ENCODE results near the gene PSAPL1.

PSAPL1 gene

DNA sequence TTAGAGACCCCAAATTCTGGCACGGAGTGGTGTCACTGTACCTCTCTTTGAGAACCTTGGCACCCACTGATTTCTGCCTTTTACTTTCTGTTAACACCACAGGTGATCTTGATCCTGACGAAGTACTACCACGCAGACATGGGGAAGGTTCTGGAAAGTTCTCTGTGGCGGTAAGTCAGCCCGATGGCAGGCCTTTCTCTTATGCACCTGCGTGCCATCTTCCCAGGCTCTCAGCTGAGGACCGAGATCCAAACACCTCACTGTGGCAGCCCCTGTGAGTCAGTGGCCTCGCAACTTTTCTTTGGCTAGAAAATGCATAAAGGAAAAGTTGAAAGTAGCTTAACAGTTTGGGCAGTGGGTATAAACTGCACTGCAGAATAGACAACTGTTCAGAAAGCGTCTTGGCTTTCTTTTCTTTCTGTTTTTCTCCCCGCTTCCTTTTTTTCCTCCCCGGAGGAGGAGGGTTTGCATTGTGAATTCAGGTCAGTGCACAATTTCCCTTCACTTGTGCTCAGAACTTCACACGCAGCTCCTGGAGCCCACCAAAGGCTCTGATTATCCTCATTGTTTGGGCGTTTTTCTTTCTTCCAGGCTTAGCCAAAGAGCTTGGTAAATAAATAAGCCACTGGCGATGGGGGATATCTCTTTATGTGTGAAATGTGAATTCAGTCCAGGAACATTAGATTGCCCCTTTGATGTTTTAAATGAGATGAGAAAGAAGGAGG lies 38.4 kb downstream of the PSAPL1 start:
- no peak for DNase-seq (ENCODE audit: low read depth)

DNA sequence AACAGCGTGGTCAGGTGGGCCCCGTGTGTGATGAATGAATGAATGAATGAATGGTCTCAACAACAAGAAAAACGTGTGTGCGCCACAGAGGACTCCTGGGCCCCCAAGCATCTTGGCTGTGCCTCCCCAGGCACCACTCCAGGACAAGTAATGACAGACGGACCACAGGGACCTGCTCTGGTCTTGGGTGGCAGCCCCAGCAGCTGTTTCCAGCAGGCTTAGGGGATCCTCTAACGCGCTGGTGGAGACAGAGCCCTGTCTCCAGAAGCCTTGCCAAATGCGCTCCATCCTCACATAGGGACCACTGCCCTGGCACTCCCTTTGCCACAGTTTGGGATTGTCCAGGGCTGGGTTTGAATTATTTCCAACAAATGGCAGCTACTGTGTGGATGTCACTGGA lies 39.1 kb downstream of the PSAPL1 start:
- DNase-seq (ENCODE audit: low read depth), result no peak

DNA sequence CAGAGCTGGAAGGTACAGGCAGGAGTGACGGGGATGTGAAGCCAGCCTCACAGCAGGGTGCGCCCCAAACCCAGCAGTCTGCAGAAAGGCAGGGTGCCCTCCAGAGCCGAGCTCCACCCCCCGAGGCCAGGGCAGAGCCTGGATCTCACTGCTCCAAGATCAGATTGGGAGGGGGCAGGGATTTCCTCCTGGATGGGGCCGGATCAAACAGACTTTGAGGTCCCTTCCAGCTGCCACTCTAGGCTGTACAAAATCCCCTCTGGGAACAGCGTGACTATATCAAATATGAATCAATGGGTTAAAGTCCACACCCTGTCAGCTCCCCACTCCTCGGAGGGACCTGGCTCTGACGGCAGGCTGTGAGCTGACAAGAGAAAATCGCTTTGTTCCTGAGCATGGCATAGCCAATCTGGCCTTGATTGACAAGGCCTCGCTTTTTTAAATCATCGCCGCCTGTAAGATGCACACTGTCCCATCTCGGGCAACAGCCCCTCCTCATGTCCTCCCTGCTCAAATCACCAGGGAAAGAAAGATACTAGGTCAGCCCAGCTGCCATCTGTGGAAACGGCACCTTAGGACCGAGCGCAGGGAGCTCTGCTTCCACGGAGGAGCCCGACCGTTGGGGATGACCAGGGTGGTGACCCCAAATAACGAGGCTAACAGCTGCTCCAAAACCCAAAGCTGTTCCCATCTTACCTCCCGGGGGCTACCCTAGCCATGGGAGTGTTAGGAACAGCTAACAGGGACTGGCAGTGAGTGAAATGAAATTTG lies 39.9 kb downstream of the PSAPL1 start:
- DNase-seq (ENCODE audit: low read depth), result no peak

DNA sequence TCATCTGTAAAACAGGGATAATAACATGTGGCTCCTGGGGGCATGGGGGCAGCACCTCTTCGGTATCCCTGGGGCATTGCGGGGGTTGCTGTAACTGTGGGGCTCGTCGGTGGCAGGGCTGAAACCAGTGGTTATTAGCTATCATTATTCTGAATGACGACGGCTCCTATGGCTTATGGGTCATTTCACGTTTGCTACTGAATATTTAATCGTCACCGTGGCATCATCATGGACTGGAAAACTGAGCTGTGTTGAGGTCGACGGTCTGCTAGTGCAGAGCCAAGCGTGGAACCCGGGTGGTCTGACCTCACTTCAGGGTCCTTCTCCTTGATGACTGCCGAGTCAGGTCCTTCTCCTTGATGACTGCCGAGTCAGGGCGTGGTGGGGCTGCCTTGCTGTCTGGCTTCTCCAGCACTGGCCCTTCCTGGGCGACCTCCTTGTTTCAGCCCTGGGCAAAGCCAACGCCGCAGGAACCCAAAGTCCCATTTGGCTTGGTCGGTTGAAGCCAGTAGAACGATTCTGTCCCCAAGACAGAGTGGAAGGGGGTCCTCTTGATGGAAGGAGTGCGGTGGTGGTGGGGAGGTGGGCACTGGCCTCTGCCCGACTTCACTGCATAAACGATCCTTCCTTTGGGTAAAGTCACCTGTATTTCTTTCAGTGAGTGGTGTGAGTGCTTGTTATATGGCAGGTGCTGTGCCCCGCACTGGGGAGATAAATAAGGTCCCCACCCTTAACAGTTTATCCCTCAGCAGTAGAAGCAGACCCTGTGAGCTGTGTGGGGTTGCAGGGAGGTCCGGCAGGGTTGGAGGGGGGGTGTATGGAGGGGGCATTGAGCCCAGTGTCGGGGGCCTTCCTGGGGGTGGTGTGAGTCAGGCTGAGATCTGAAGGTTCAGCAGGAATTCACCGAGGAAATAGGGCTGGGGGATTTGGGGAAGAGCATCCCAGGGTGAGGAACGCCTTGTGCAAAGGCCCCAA lies 40.8 kb downstream of the PSAPL1 start:
- DNase-seq (ENCODE audit: low read depth), result no peak

DNA sequence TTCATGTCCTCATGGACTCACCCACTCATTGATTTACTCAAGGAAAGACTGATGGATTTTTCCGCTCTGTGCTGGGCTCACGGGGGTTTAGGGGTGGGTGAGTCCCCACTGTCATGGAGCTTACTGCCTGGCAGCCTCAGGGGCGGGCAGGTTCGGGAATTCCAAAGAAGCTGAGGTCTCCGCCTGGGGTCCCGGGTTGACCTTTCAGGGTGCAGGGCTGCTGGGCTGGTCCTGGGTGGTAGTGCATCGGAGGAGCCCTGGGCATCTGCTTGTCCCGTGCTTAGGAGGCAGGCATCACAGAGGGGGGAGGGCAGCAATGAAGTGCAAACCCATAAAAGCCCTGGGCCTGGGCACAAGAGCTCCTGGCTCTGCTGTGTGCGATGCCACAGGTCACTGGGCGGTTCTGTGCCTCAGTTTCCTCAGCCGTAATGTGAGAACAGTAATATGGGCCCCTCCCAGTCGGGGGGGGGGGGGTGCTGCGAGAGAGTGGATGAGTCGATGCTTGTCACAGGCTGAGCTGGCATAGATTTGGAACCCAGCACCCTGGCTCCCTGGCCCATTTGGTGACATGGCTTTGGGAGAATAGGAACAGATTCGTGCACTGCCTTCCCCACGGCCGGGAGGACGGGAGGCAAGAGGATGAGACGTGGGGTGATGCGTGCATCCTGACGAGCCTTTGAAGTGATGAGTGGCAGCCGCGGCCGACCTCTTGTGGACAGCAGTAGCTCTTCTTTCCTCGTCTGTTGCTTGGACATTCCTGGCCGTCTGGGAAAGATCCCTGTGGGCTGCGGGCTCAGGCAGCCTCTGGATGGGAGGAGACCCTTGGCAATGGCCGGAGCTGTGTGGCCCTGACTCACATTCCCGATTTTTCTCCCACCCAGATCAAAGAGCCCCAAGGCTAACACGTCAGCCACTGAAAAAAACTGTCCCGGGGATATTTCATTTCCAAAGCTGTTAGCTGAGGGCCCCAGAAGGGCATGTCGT lies 42.0 kb downstream of the PSAPL1 start:
- DNase-seq (ENCODE audit: low read depth), result peak; percentile 41

DNA sequence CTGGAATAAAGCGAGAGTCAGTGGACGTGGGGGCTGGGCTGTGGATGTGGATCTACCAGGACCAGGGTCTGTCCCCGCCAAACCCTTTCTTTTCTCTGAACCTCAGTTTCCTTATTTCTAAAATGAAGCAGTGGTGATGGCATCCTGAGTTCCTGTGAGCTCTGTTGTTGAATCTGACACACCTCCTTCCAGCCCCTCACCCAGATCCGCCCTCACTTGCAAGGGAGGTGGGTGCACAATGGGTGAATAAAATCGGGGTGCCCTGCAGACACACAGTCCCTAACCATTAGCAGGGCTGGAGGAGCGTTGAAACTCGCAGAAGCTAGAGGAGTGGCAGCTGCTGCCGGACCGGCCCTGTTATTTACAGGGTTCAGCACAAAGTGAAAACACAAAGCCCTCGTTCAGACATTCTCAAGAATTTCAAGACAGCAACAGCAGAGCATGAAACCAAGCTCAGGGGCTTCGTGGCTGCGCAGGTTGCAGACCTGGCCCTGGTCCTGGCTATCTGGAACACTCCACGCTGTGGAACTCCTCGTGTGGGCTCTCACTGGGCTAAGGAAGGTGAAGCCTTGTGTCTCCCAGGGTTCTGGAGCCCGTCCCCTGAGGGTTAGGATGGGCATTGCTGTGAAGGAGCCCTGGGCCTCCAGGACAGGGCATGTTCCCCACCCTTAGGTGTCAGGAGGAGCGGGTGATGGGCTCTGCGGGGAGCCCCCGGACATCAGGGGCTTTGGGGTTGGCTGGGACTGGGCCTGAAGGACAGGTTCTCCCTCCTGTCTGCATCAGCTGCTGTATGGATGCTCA lies 42.9 kb downstream of the PSAPL1 start:
- no peak for DNase-seq (ENCODE audit: low read depth)

DNA sequence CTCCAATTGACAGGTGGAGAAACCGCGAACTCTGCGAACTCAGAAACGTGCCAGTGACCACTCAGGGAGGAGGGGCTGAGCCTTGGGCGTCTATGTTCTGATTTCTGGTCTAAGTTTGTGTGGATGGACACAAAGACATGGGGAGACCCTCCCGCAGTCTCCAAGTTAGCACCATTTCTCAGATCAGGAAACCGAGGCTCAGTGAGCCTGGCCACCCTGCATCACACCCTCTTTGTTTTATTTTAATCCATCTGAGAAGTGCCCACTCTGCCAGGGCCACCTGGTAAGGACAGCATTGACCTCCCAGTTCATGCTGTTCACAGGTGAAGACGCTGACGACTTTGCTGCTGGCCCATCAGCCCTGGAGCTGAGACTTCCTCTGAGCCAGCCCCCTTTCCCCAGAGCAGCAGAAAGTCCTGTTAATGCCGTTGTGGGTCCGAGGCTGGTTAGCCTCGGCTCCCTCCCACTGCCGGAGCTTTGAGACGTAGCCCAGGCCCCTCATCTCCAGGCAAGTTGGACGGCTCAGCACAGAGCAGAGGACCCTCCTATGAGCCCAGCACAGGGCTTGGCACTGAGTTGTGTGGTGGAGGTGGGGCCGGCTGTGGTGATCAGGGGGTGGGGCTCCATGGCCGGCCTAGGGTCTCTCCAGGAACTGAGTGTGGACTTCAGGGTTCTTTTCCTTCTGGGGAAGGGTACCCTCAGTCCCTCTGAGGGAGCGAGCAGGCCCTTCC lies 43.7 kb downstream of the PSAPL1 start:
- DNase-seq (ENCODE audit: low read depth), result no peak

DNA sequence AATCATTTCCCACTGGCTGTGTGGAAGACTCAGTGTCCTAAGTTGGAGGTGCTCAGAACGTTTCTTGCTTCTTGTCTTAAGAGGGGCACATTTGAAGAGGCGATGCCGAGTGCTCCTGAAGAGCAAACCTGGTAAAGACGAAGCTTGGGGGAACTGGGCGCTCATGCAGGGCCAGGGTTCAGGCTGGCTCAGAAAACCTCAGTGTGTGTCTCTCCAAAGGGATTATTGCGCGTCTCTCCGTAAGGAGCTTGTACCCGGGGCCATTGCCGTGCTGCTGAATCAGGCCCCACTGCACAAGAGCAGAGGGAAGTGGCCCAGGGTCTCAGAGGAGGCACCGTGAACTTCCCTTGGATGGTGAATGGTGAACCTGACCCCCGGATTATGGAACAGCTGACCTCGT lies 44.4 kb downstream of the PSAPL1 start:
- DNase-seq (ENCODE audit: low read depth), result no peak

DNA sequence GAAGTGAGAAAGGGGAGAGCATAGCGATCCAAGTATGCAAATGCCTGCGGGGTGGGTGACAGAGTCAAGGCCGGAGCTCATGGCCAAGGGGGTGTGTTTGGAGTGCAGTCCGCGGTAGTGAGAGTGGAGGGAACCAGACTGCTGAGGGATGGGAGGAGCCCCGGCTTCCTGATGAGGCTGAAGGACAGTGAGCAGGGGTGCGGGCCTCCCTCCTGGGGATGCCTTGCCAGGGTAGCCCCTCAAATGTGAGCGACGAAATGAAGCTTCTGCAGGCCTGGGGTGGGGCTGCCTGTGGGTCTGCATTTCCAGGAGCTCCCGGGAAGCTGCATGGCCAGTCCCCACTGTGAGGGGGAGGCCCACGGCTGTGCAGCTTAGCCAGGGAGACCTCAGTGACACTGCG lies 45.0 kb downstream of the PSAPL1 start:
- no peak for DNase-seq (ENCODE audit: low read depth)

DNA sequence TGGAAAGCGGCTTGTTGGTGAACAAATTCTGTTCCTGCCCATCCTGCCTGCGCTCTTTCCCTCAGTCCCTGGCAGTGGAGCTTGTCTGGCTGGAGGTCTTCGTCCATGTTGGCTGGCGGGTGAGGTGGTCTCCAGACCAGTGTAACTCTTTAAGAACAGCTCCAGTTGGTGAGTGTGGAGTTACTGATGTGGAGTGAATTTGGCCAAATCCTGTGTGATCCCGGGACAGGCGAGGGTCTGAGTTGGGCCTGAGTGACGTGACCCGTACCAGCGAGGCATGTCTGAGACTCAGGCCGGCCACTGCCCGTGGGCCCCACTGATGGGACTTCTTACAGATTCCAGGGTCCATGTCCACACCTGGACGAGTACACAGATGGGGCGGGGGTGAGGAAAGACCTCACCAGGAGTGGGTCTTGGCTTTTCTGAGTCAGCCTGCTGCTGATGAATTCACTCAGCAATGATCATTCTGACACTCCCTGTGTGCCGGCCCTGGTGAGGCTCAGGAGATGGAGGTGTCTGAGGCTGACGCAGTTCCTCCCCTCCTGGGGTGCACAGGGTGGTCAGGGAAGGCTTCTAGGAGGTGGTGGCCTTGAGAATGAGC lies 45.5 kb downstream of the PSAPL1 start:
- DNase-seq (ENCODE audit: low read depth), result no peak

DNA sequence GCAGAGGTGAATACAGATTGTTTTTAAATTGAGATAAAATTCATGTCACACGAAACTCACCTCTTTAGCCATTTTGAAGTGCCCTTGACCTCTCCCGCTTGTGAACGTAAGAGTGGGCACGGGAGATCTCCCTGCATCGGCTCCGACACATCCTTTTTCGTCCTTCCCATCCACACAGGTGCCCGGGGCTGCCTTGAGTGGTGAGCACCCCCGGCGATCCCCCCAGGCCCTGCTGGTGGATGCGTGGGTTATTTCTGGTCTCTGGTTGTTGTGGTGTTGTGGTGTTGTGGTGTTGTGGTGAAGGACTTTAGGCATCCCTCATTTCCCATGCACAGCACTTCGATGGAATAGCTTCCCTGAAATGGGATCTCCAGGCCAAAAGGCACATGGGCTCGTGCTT lies 46.1 kb downstream of the PSAPL1 start:
- DNase-seq (ENCODE audit: low read depth), result no peak

DNA sequence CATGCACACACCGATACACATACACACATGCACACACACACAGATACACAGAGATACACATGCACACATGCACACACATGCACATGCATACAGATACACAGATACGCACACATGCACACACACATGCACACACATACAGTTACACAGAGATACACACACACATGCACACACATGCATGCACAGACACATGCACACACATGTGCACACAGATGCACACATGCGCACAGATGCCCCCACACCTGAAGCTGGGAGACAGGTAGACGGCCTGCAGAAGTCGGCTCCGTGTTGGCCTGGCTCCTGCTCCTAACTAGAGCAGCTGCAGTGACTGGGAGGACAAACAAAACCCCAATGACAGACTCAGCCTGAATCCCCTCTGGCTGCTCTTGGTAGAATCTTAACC lies 46.8 kb downstream of the PSAPL1 start:
- DNase-seq (ENCODE audit: low read depth), result no peak

DNA sequence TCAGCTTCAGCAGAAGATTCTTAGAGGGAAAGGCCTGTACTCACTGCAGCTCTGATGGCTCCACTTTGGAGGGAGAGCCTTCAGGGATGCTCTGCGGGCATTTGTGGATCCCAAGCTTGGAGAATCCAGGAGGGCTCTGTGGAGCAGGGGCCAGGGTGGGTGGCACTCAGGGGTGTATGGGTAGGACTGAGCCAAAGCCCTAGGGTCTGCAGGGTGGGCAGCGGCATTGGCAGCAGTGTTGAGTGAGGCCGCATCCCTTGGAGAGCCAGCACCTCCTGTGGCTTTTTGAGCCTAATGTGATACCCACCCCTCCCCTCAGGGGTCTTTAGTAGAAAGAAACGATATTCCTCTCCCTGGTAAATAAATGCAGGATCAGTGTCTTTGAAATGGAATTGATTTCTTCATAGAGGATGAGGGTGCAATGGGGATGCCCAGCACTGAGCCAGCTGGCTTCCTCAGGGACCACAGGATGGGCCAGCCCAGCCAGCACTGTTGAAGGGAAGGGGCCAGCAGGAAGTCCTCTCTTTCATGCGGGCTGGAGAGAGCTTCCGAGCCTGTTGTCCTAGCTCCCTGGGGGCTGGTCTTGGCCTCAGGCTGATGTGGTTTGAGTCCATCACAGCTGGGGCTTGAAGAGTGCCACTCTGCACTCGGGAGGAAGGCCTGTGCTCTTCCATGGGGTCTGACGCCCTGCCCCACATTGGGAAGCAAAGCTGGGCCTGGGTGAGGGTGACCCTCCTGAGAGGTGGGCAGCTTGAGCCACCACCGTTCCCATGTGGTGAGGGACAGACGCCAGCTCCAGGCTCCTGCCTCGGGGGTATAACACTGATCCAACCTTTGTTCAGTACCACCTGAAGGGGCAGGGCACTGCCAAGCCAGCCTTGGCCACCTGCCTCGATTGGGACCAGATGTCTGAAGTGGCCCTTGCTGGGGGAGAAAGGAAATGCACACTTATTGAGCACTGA lies 49.5 kb downstream of the PSAPL1 start:
- no peak for DNase-seq (ENCODE audit: low read depth)

DNA sequence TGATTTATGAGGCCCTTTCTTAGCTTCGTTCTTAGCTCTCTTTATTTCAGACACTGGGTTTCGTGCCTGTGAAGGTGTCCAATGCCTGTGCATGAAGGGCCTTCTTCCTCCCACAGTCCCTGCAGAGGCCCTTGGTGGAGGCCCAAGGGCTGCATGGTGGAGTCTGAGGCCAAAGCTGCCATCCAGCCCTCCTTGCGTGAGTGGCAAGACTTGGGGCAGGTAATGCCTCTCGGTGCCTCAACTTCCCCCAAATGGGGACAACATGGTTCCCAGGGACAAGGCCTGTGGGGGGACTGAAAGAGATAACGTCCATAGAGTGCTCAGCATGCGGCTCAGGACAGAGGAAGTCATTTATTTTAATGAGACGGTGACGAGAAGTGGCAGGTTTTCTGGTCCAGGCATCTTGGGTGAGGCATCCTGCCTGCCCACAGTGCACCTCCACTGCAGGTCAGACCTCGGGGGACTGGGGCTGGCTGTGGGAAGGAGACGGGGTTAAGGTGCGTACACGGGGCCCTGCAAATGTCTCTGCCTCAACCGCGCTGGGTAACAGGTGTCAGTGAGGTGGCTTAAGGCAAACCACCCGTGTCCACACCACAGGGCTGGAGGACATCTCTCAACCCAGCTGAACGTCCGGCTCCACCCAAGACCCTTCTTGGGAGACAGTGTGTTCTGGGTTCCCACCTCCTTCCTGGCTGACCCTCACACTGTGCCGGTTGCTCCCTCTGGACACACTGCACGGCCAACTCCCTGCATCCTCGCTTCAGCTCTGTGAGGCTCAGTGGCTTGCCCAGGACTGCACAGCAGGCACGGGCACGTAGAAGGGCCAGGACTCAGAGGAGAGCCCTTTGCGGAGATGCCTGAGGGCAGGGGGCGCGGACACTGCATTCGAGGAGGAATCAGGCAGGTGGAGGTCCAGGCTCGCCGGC lies 50.5 kb downstream of the PSAPL1 start:
- no peak for DNase-seq (ENCODE audit: low read depth)

DNA sequence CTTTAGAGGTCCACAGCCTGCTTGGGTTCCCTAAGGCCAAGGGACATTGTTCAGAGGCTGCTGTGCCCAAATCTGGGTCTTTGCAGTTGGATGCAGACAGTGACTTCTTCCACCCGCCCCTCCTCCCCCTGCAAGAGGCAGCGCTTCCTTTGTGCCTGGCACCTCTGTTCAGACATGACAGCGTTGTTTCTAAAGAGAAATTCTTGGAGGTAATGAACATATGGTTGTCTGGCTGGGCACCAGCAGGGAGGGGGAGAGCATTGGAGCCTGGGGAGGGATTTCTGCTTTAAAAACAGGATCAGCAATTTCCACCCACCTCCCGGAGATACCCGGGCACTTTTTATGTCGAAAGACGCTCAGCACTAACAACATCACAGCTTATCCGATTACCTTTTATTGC lies 51.5 kb downstream of the PSAPL1 start:
- no peak for DNase-seq (ENCODE audit: low read depth)

DNA sequence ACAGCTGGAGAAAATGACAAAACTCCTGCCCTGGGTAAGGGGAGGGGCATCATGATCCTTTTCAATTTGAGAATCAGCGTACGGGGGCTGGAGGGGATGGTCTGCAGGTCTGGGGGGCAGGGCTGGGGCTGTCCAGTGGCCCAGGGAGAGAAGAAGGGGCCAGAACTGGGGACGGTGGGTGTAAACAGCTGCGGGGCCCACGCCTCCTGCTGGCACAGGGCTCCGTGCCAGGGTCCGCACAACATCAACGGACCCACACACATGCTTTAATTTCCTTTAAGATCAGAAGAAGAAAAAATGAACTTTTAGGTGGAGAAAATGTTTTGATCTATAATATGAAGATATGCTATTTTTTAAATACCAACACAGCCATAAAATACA lies 52.1 kb downstream of the PSAPL1 start:
- no peak for DNase-seq (ENCODE audit: low read depth)
